HEK293 (cell line): Measurements from ENCODE around the gene SRI.

Experiments used
- CTCF ChIA-PET: fragments of 350-600 bp; formaldehyde crosslinking; extraction: SDS; loops from one replicate; lab custom pipeline; 2021; ENCODE audit warnings: antibody characterized with exemption; lab: Yijun Ruan, JAX
- POLR2A ChIA-PET: fragments of 300-600 bp; formaldehyde crosslinking; extraction: SDS; loops from one replicate; lab custom pipeline; 2020; ENCODE audit warnings: antibody characterized with exemption, inconsistent platforms; lab: Yijun Ruan, JAX
- H3K27ac ChIP-seq: fragments of 200-500 bp; sonication (Bioruptor generic); 2 replicates; pipeline ENCODE4 v1.5.1; 2014; ENCODE audit warnings: low read depth, low read length, control low read depth, inconsistent platforms; ENCODE audit errors: extremely low read depth
- H3K36me3 ChIP-seq, 2 experiments: fragments of 200-500 bp in 1 of 2; sonication (Bioruptor generic) in 1 of 2; 1 replicate in 1 of 2; 2 replicates in 1 of 2; pipeline ENCODE4 v1.5.1; 2014 to 2017; ENCODE audit warnings: inconsistent platforms in 2 of 2, low read length in 2 of 2; ENCODE audit not compliant: control insufficient read depth in 2 of 2, insufficient read depth in 1 of 2
- H3K4me1 ChIP-seq: fragments of 200-500 bp; sonication (Bioruptor generic); 2 replicates; pipeline ENCODE4 v1.5.1; 2014; ENCODE audit warnings: mild to moderate bottlenecking, low read length, inconsistent platforms; ENCODE audit not compliant: control insufficient read depth, insufficient read depth
- H3K4me3 ChIP-seq: 2 replicates; pipeline ENCODE4 v1.5.1; 2011; ENCODE audit warnings: low read depth, mild to moderate bottlenecking, control low read depth, low read length, moderate library complexity
- H3K9me3 ChIP-seq: fragments of 200-500 bp; sonication (Bioruptor generic); 2 replicates; pipeline ENCODE4 v1.5.1; 2014; ENCODE audit warnings: low read depth, low read length, inconsistent platforms; ENCODE audit not compliant: control insufficient read depth, insufficient read depth
- GLI4 ChIP-seq: fragments of 450-650 bp; formaldehyde crosslinking; IDR thresholded peaks from 2 replicates; pipeline ENCODE4 v1.5.1; 2016; ENCODE audit warnings: missing biosample characterization, missing genetic modification characterization
- HOXA7 ChIP-seq: sonication (generic); formaldehyde crosslinking; IDR thresholded peaks from 2 replicates; pipeline ENCODE4 v1.8.1; 2022; ENCODE audit warnings: missing genetic modification reagents, borderline replicate concordance
- IKZF3 ChIP-seq: fragments of 450-650 bp; IDR thresholded peaks from 2 replicates; pipeline ENCODE4 v1.5.0; 2018; ENCODE audit warnings: missing biosample characterization, mild to moderate bottlenecking, missing genetic modification characterization, moderate library complexity
- KLF16 ChIP-seq: fragments of 450-650 bp; formaldehyde crosslinking; IDR thresholded peaks from 2 replicates; pipeline ENCODE4 v1.5.1; 2017; ENCODE audit warnings: missing biosample characterization, missing genetic modification characterization
- KLF7 ChIP-seq: fragments of 450-650 bp; formaldehyde crosslinking; IDR thresholded peaks from 2 replicates; pipeline ENCODE4 v1.5.1; 2016; ENCODE audit warnings: missing biosample characterization, missing genetic modification characterization, borderline replicate concordance
- KLF8 ChIP-seq: fragments of 450-650 bp; formaldehyde crosslinking; IDR thresholded peaks from 2 replicates; pipeline ENCODE4 v1.5.1; 2016; ENCODE audit warnings: missing biosample characterization, missing genetic modification characterization
- OVOL3 ChIP-seq: fragments of 450-650 bp; formaldehyde crosslinking; IDR thresholded peaks from 2 replicates; pipeline ENCODE4 v1.5.1; 2016; ENCODE audit warnings: missing biosample characterization, missing genetic modification characterization
- TRIM28 ChIP-seq: IDR thresholded peaks from 2 replicates; pipeline ENCODE4 v1.6.1; 2011; ENCODE audit warnings: low read length, control low read depth, borderline replicate concordance
- WT1 ChIP-seq: fragments of 450-650 bp; formaldehyde crosslinking; IDR thresholded peaks from 2 replicates; pipeline ENCODE4 v1.5.1; 2016; ENCODE audit warnings: missing biosample characterization, missing genetic modification characterization
- ZBTB1 ChIP-seq: fragments of 450-650 bp; formaldehyde crosslinking; IDR thresholded peaks from 2 replicates; pipeline ENCODE4 v1.5.1; 2016; ENCODE audit warnings: missing biosample characterization, missing genetic modification characterization
- ZBTB21 ChIP-seq: fragments of 450-650 bp; formaldehyde crosslinking; IDR thresholded peaks from 2 replicates; pipeline ENCODE4 v1.5.1; 2017; ENCODE audit warnings: missing biosample characterization, missing genetic modification characterization
- ZBTB48 ChIP-seq: fragments of 450-650 bp; formaldehyde crosslinking; IDR thresholded peaks from 2 replicates; pipeline ENCODE4 v1.5.1; 2016; ENCODE audit warnings: missing biosample characterization, missing genetic modification characterization
- ZBTB49 ChIP-seq: fragments of 450-650 bp; formaldehyde crosslinking; IDR thresholded peaks from 2 replicates; pipeline ENCODE4 v1.5.1; 2016; ENCODE audit warnings: missing biosample characterization, missing genetic modification characterization, low read depth
- ZNF132 ChIP-seq: fragments of 450-650 bp; formaldehyde crosslinking; IDR thresholded peaks from 2 replicates; pipeline ENCODE4 v1.5.1; 2017; ENCODE audit warnings: missing biosample characterization, missing genetic modification characterization, borderline replicate concordance
- ZNF16 ChIP-seq: fragments of 450-650 bp; formaldehyde crosslinking; IDR thresholded peaks from 2 replicates; pipeline ENCODE4 v1.5.1; 2016; ENCODE audit warnings: low read depth, missing biosample characterization, missing genetic modification characterization
- ZNF169 ChIP-seq: fragments of 450-650 bp; formaldehyde crosslinking; IDR thresholded peaks from 2 replicates; pipeline ENCODE4 v1.5.1; 2016; ENCODE audit warnings: missing biosample characterization, missing genetic modification characterization
- ZNF221 ChIP-seq: fragments of 450-650 bp; formaldehyde crosslinking; IDR thresholded peaks from 2 replicates; pipeline ENCODE4 v1.5.1; 2017; ENCODE audit warnings: missing biosample characterization, missing genetic modification characterization, borderline replicate concordance
- ZNF24 ChIP-seq: fragments of 450-650 bp; formaldehyde crosslinking; IDR thresholded peaks from 2 replicates; pipeline ENCODE4 v1.5.1; 2016; ENCODE audit warnings: missing biosample characterization, missing genetic modification characterization
- ZNF274 ChIP-seq, 2 experiments: fragments of 200-500 bp in 1 of 2; fragments of 450-650 bp in 1 of 2; sonication (Bioruptor generic) in 1 of 2; formaldehyde crosslinking in 1 of 2; IDR thresholded peaks; 2 replicates each; pipeline versions ENCODE4 v1.5.1 to v1.6.1; 2014 to 2016; ENCODE audit warnings: borderline replicate concordance in 1 of 2, inconsistent platforms in 1 of 2, low read length in 1 of 2, missing biosample characterization in 1 of 2, missing genetic modification characterization in 1 of 2
- ZNF280D ChIP-seq: fragments of 450-650 bp; formaldehyde crosslinking; IDR thresholded peaks from 2 replicates; pipeline ENCODE4 v1.5.1; 2016; ENCODE audit warnings: missing biosample characterization, missing genetic modification characterization
- ZNF311 ChIP-seq: fragments of 450-650 bp; formaldehyde crosslinking; IDR thresholded peaks from 2 replicates; pipeline ENCODE4 v1.5.1; 2017; ENCODE audit warnings: missing biosample characterization, missing genetic modification characterization, borderline replicate concordance
- ZNF354C ChIP-seq: fragments of 450-650 bp; formaldehyde crosslinking; IDR thresholded peaks from 2 replicates; pipeline ENCODE4 v1.5.1; 2016; ENCODE audit warnings: missing biosample characterization, missing genetic modification characterization, low read depth, borderline replicate concordance
- ZNF529 ChIP-seq: fragments of 450-650 bp; formaldehyde crosslinking; IDR thresholded peaks from 2 replicates; pipeline ENCODE4 v1.5.1; 2017; ENCODE audit warnings: missing genetic modification characterization, missing biosample characterization; ENCODE audit not compliant: insufficient replicate concordance
- ZNF544 ChIP-seq: fragments of 450-650 bp; formaldehyde crosslinking; IDR thresholded peaks from 2 replicates; pipeline ENCODE4 v1.5.0; 2017; ENCODE audit warnings: missing biosample characterization, missing genetic modification characterization
- ZNF549 ChIP-seq: fragments of 450-650 bp; IDR thresholded peaks from 2 replicates; pipeline ENCODE4 v1.5.1; 2018; ENCODE audit warnings: missing biosample characterization, missing genetic modification characterization, mild to moderate bottlenecking, inconsistent platforms, moderate library complexity
- ZNF561 ChIP-seq: fragments of 450-650 bp; IDR thresholded peaks from 2 replicates; pipeline ENCODE4 v1.5.1; 2018; ENCODE audit warnings: missing biosample characterization, missing genetic modification characterization, borderline replicate concordance
- ZNF626 ChIP-seq: fragments of 450-650 bp; sonication (Bioruptor Pico); formaldehyde crosslinking; IDR thresholded peaks from 2 replicates; pipeline ENCODE4 v1.5.1; 2018; ENCODE audit warnings: missing biosample characterization, missing genetic modification characterization, inconsistent platforms
- ZNF654 ChIP-seq: fragments of 450-650 bp; formaldehyde crosslinking; IDR thresholded peaks from 2 replicates; pipeline ENCODE4 v1.5.1; 2016; ENCODE audit warnings: low read depth, missing biosample characterization, missing genetic modification characterization
- ZSCAN16 ChIP-seq: fragments of 450-650 bp; formaldehyde crosslinking; IDR thresholded peaks from 2 replicates; pipeline ENCODE4 v1.5.1; 2016; ENCODE audit warnings: missing biosample characterization, missing genetic modification characterization

SRI gene

GRCh38 chr7:88208521-88208920 lies 11.3 kb downstream of the SRI start:
- TF ChIP-seq OVOL3 (tag by site-specific recombination) (no peak), KLF16 (tag by site-specific recombination) (no peak), ZNF354C (tag by site-specific recombination) (no peak), ZNF16 (tag by site-specific recombination) (no peak), ZSCAN16 (no peak), ZNF544 (tag by site-specific recombination) (no peak), ZNF626 (tag by site-specific recombination) (no peak), ZNF529 (tag by site-specific recombination) (no peak), ZNF280D (tag by site-specific recombination) (no peak), ZNF24 (no peak), ZNF132 (tag by site-specific recombination) (no peak), ZBTB1 (tag by site-specific recombination) (no peak), ZNF549 (tag by site-specific recombination) (no peak), TRIM28 (no peak), ZNF311 (tag by site-specific recombination) (no peak), ZBTB48 (tag by site-specific recombination) (no peak), ZNF274 (IDR thresholded peaks at IDR 0.05; ENCODE audit: low read length) (no peak), ZNF274 (tag by site-specific recombination; IDR thresholded peaks at IDR 0.05; ENCODE audit: borderline replicate concordance) (no peak)
- ChIA-PET CTCF (interaction anchor here (0.6 kb wide), 2 partner anchors 193 to 665 kb away, joined by 3 to 4 read pairs; no protein-coding TSS in a partner anchor), POLR2A (no interaction called here)
- no peak overlapping the region for H3K4me3 ChIP-seq
- no peaks in the 10 kb centered on the region for H3K4me1 ChIP-seq
- no peak overlapping the region for H3K27ac ChIP-seq
- peaks cover 50 to 89% of the 10 kb centered on the region in 2 experiments for H3K36me3 ChIP-seq
- H3K9me3 ChIP-seq, result no peaks in the 10 kb centered on the region

GRCh38 chr7:88206254-88206653 lies 13.6 kb downstream of the SRI start:
- Histone ChIP-seq H3K4me1 (no peaks in the 10 kb centered on the region), H3K36me3 (peaks cover 51 to 76% of the 10 kb centered on the region in 2 experiments), H3K27ac (no peak overlapping the region), H3K9me3 (no peaks in the 10 kb centered on the region), H3K4me3 (no peak overlapping the region)
- TF ChIP-seq ZNF654 (no peak), ZNF16 (tag by site-specific recombination) (no peak), HOXA7 (CRISPR knock-in tag) (no peak)
- ChIA-PET POLR2A (no interaction called here), CTCF (interaction anchor here (0.8 kb wide), 1 partner anchor 10 kb away, joined by 3 read pairs; no protein-coding TSS in a partner anchor)

- no peak overlapping the region for H3K4me3 ChIP-seq
- CTCF ChIA-PET, result interaction anchor here (0.8 kb wide), 1 partner anchor 9 kb away, joined by 3 read pairs; no protein-coding TSS in a partner anchor
- no peaks in the 10 kb centered on the region for H3K9me3 ChIP-seq
- peaks cover 46 to 73% of the 10 kb centered on the region in 2 experiments for H3K36me3 ChIP-seq
- POLR2A ChIA-PET, result no interaction called here
- no peak overlapping the region for H3K27ac ChIP-seq
- H3K4me1 ChIP-seq, result peaks cover 3% of the 10 kb centered on the region; the same call in 1 of the 2 replicates
- no peak for TF ChIP-seq KLF8 (tag by site-specific recombination)
- TF ChIP-seq GLI4 (tag by site-specific recombination), result no peak
- TF ChIP-seq WT1, result no peak
- no peak for TF ChIP-seq IKZF3 (tag by site-specific recombination)
- no peak for TF ChIP-seq ZNF24
- no peak for TF ChIP-seq ZBTB21 (tag by site-specific recombination)
- TF ChIP-seq ZBTB49, result no peak
- no peak for TF ChIP-seq ZNF169 (tag by site-specific recombination)
- no peak for TF ChIP-seq KLF7 (tag by site-specific recombination)
- TF ChIP-seq ZNF561, result no peak
- TF ChIP-seq ZNF221 (tag by site-specific recombination), result no peak
Observed at GRCh38 chr7:88205179-88205578, 14.7 kb downstream of the SRI start.
